ENCODE measurements around the gene COA8. TPM values are rescaled to one million over a fixed set of nuclear protein-coding genes. Genes with fewer than 3 reads are reported as not detected.

COA8 gene
- total and polyA plus RNA-seq, 11 donors: 30.6 to 109 (median 45.9) TPM

DNA sequence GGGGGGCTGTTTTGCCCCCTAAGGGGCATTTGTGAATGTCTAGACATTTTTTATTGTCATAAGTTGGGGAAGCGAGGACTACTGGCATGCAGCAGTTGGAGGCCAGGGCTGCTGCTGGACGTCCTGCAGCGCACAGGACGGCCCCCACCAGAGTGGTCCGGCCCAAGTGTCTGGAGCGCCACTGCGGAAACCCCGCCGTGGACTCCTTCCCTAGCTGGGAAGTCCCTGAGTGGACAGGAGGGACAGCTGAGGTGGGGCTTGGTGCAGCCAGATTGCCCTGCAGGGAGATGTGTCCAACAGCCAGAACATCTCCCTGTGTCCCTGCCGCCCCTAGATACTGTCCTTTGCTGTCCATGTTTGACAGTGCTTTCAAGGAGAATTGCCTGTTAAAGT is 45.6 kb upstream of the COA8 start:
- H3K36me3 ChIP-seq: peaks cover 0 to 11% (median 0%) of the 10 kb centered on the region in 9 donors
- no peak overlapping the region for H3K4me3 ChIP-seq
- H3K27me3 ChIP-seq: peaks cover 0 to 15% (median 0%) of the 10 kb centered on the region in 9 donors
- TF ChIP-seq, protein P1, sequence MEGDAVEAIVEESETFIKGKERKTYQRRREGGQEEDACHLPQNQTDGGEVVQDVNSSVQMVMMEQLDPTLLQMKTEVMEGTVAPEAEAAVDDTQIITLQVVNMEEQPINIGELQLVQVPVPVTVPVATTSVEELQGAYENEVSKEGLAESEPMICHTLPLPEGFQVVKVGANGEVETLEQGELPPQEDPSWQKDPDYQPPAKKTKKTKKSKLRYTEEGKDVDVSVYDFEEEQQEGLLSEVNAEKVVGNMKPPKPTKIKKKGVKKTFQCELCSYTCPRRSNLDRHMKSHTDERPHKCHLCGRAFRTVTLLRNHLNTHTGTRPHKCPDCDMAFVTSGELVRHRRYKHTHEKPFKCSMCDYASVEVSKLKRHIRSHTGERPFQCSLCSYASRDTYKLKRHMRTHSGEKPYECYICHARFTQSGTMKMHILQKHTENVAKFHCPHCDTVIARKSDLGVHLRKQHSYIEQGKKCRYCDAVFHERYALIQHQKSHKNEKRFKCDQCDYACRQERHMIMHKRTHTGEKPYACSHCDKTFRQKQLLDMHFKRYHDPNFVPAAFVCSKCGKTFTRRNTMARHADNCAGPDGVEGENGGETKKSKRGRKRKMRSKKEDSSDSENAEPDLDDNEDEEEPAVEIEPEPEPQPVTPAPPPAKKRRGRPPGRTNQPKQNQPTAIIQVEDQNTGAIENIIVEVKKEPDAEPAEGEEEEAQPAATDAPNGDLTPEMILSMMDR (IDR thresholded peaks at IDR 0.05): no peak
- TF ChIP-seq POLR2A (IDR thresholded peaks at IDR 0.05): no peak
- H3K4me1 ChIP-seq: peaks cover 0 to 82% (median 51%) of the 10 kb centered on the region in 12 donors
- intact Hi-C loops (cut with DNase I): loop anchor here in 1 of 10 donors (5.0 kb wide), 1 partner anchor 35 kb away; no protein-coding TSS in a partner anchor
- DNase-seq: peak in 2 of 5 donors; percentile 25 to 61
- no peaks in the 10 kb centered on the region for H3K9me3 ChIP-seq
- no peak for ATAC-seq
- 55 to 86% (median 65%) methylated on average over 1 to 10 of the region's 10 CpGs for WGBS, 4 donors
- H3K27ac ChIP-seq: peak overlapping the region in 6 of 12 donors; percentile 12 to 96 (median 40)

DNA sequence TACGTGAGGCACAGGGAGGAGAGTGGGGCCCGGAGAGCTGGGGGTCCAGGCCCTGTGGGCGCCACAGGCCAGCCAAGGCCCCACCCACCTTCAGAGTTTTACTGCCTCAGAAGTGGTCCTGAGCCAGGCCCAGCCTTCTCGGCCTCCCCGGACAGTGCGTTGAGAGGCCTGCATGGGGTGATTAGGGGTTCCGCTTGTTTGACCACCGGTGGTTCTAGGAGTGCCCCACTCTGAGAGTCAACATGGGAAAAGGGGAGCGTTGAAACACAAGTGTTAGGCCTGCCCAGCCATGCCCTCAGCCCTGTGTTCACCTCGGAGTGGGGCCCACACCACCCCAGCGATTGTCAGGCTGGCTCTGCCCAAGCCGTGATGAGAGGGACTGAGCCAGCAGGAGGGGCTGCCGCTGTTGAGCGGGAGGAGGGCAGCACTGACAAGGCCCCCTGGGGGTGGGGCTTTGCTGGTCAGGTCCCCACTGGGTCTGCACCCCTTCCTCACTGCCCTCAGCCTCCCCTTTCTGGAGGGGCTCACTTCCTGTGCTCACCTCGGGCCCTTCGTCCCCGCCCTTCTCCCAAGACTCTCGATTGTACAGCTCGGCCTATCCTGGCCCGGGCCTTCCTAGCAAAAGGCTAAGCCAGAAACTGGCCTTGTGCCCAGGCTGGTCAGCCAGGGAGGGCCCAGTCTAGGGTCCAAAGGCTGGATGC is 44.9 kb upstream of the COA8 start:
- WGBS, 4 donors: 30 to 44% (median 38%) methylated on average over 18 to 20 of the region's 20 CpGs
- TF ChIP-seq, protein P1 (IDR thresholded peaks at IDR 0.05): no peak
- Histone ChIP-seq H3K27ac (peak overlapping the region in 8 of 12 donors; percentile 12 to 96 (median 56)), H3K4me3 (no peak overlapping the region), H3K36me3 (peaks cover 0 to 11% (median 0%) of the 10 kb centered on the region in 9 donors), H3K9me3 (no peaks in the 10 kb centered on the region), H3K4me1 (peaks cover 0 to 81% (median 51%) of the 10 kb centered on the region in 12 donors), H3K27me3 (peaks cover 0 to 21% (median 0%) of the 10 kb centered on the region in 9 donors)
- ATAC-seq: peak in 3 of 4 donors; percentile 1 to 16 (median 5)
- DNase-seq: peak in 2 of 5 donors; percentile 27 to 68
- intact Hi-C loops (cut with DNase I): loop anchor here in 9 of 10 donors (1.0 to 5.0 kb wide), 5 partner anchors 25 to 34 kb away; no protein-coding TSS in a partner anchor

DNA sequence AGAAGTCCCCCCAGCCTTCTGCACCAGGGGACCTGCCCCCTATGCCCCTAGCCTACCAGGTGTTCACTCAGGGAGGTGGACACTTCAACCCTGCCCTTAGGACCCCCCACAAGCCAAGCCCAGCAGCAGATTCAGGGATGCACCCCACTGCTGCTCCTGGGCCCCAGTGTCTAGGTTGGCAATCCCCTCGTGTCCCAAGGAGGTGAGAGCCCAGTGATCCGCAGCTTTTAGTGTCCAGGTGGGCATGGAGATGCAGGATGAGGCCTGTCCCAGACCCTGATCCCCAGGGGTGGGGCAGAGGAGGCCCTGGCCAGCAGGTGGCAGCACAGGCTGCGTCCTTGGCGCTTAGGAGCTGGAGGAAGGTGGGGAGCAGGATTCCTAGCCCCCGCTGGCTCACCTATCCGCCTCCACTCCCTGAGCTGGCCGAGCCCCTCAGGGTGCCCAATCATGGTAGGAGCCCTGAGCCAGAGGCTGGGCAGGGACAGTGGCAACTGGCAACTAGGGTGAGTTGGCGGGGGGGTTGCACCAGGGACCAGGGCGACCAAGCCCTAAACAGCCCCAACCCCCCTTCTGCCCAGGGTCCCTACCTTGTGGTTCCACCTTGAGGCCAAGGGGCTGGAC is 44.2 kb upstream of the COA8 start:
- 28 to 69% (median 44%) methylated on average over 5 to 9 of the region's 9 CpGs for WGBS, 4 donors
- no peak for TF ChIP-seq POLR2A (IDR thresholded peaks at IDR 0.05)
- TF ChIP-seq, protein P1 (IDR thresholded peaks at IDR 0.05): peak; percentile 83 to 97 (median 91)
- peak; percentile 34 to 62 (median 42) for ATAC-seq

More for the DNA sequence above, 44.2 kb upstream of the COA8 start:
- peaks cover 0 to 27% (median 0%) of the 10 kb centered on the region in 9 donors for H3K27me3 ChIP-seq
- H3K36me3 ChIP-seq: peaks cover 0 to 11% (median 0%) of the 10 kb centered on the region in 9 donors
- H3K27ac ChIP-seq: peak overlapping the region in 9 of 12 donors; percentile 2 to 96 (median 56)
- H3K4me3 ChIP-seq: no peak overlapping the region
- no peaks in the 10 kb centered on the region for H3K9me3 ChIP-seq
- peaks cover 0 to 79% (median 52%) of the 10 kb centered on the region in 12 donors for H3K4me1 ChIP-seq
- DNase-seq: peak; percentile 64 to 85 (median 70)
- intact Hi-C loops (cut with DNase I): loop anchor here (1.0 to 5.0 kb wide), 5 partner anchors 24 to 34 kb away; no protein-coding TSS in a partner anchor

Data from heart left ventricle (tissue), 16 donors.